Loucy (cell line): Measurements from ENCODE around the gene ARHGAP22.

ENCODE experiments used
- H2AFZ ChIP-seq: fragments of 200-600 bp; sonication (generic); 2 replicates; pipeline ENCODE4 v1.6.0; 2016; ENCODE audit warnings: antibody characterized with exemption, mild to moderate bottlenecking, low read length, moderate library complexity
- H3F3A ChIP-seq: fragments of 200-600 bp; 2 replicates; pipeline ENCODE4 v1.6.0; 2016; ENCODE audit warnings: antibody characterized with exemption, low read depth, mild to moderate bottlenecking
- H3K27me3 ChIP-seq: fragments of 200-600 bp; sonication (generic); 2 replicates; pipeline ENCODE4 v1.6.1; 2014; ENCODE audit warnings: low read length, mild to moderate bottlenecking; ENCODE audit not compliant: insufficient read depth, poor library complexity, severe bottlenecking
- H3K36me3 ChIP-seq: fragments of 200-600 bp; sonication (generic); 2 replicates; pipeline ENCODE4 v1.6.1; 2016; ENCODE audit warnings: low read length; ENCODE audit not compliant: insufficient read depth
- H3K4me1 ChIP-seq: fragments of 200-600 bp; sonication (generic); 2 replicates; pipeline ENCODE4 v1.5.1; 2014; ENCODE audit warnings: low read length, mild to moderate bottlenecking; ENCODE audit not compliant: insufficient read depth, poor library complexity, severe bottlenecking
- H3K4me2 ChIP-seq: fragments of 200-600 bp; sonication (generic); 2 replicates; pipeline ENCODE4 v1.6.0; 2014; ENCODE audit warnings: antibody characterized with exemption, low read length, low read depth, mild to moderate bottlenecking; ENCODE audit not compliant: poor library complexity, severe bottlenecking
- H3K4me3 ChIP-seq: fragments of 200-600 bp; sonication (generic); 2 replicates; pipeline ENCODE4 v1.5.1; 2014; ENCODE audit warnings: low read length, mild to moderate bottlenecking, mixed read lengths; ENCODE audit not compliant: poor library complexity, severe bottlenecking
- H3K79me2 ChIP-seq: fragments of 200-600 bp; sonication (generic); 2 replicates; pipeline ENCODE4 v1.6.1; 2014; ENCODE audit warnings: low read length; ENCODE audit not compliant: insufficient read depth
- H3K9ac ChIP-seq: fragments of 200-600 bp; sonication (generic); 2 replicates; pipeline ENCODE4 v1.6.0; 2014; ENCODE audit warnings: mild to moderate bottlenecking, low read depth, low read length, moderate library complexity; ENCODE audit not compliant: poor library complexity, severe bottlenecking
- H3K9me2 ChIP-seq: fragments of 200-600 bp; sonication (generic); replicated peaks from 2 replicates; pipeline ENCODE4 v1.6.1; 2016; ENCODE audit warnings: low read depth, low read length, mixed read lengths
- H3K9me3 ChIP-seq: fragments of 200-600 bp; sonication (generic); 2 replicates; pipeline ENCODE4 v1.6.1; 2014; ENCODE audit warnings: mild to moderate bottlenecking, antibody characterized with exemption, low read length, low read depth; ENCODE audit not compliant: insufficient read depth
- H4K20me1 ChIP-seq: fragments of 200-600 bp; sonication (generic); 2 replicates; pipeline ENCODE4 v1.6.0; 2014; ENCODE audit warnings: antibody characterized with exemption, low read length, mild to moderate bottlenecking; ENCODE audit not compliant: insufficient read depth, poor library complexity, severe bottlenecking
- CTCF ChIP-seq: fragments of 200-600 bp; sonication (generic); conservative IDR thresholded peaks from 2 replicates; pipeline ENCODE4 v1.5.1; 2014; ENCODE audit warnings: mild to moderate bottlenecking, antibody characterized with exemption, low read length
- EZH2phosphoT487 ChIP-seq: fragments of 200-600 bp; IDR thresholded peaks from 2 replicates; pipeline ENCODE4 v1.6.1; 2018; ENCODE audit warnings: antibody characterized with exemption, mild to moderate bottlenecking, moderate library complexity, borderline replicate concordance

ARHGAP22 gene

GRCh38 chr10:48467669-48468068, 137.2 kb downstream of the ARHGAP22 start:
- H3K27me3 ChIP-seq: no peaks in the 10 kb centered on the region
- peaks cover 14% of the 10 kb centered on the region; the same call in 1 of the 2 replicates for H3K79me2 ChIP-seq
- H2AFZ ChIP-seq: no peak overlapping the region
- peak overlapping the region; percentile 95 for H3K4me2 ChIP-seq
- no peaks in the 10 kb centered on the region for H3K9me3 ChIP-seq
- H4K20me1 ChIP-seq: no peaks in the 10 kb centered on the region
- H3F3A ChIP-seq: peaks cover 3% of the 10 kb centered on the region; the same call in 1 of the 2 replicates
- peak overlapping the region; percentile 73 for H3K4me3 ChIP-seq
- peaks cover 57% of the 10 kb centered on the region for H3K4me1 ChIP-seq
- no peaks in the 10 kb centered on the region for H3K9me2 ChIP-seq
- peak overlapping the region; percentile 97 for H3K9ac ChIP-seq
- no peaks in the 10 kb centered on the region for H3K36me3 ChIP-seq
- TF ChIP-seq EZH2phosphoT487 (no peak), CTCF (no peak)

GRCh38 chr10:48466611-48467240, 138.1 kb downstream of the ARHGAP22 start:
- no peaks in the 10 kb centered on the region for H3K36me3 ChIP-seq
- H3K4me1 ChIP-seq: peaks cover 57% of the 10 kb centered on the region
- H4K20me1 ChIP-seq: no peaks in the 10 kb centered on the region
- H2AFZ ChIP-seq: no peak overlapping the region
- peak overlapping the region; percentile 97 for H3K9ac ChIP-seq
- no peaks in the 10 kb centered on the region for H3K9me2 ChIP-seq
- no peaks in the 10 kb centered on the region for H3K9me3 ChIP-seq
- H3K79me2 ChIP-seq: peaks cover 14% of the 10 kb centered on the region; the same call in 1 of the 2 replicates
- no peaks in the 10 kb centered on the region for H3K27me3 ChIP-seq
- peaks cover 3% of the 10 kb centered on the region; the same call in 1 of the 2 replicates for H3F3A ChIP-seq
- TF ChIP-seq CTCF: no peak
- no peak for TF ChIP-seq EZH2phosphoT487
- no peak overlapping the region for H3K4me3 ChIP-seq
- H3K4me2 ChIP-seq: peak overlapping the region; percentile 95

GRCh38 chr10:48465860-48466521, 138.9 kb downstream of the ARHGAP22 start:
- H4K20me1 ChIP-seq: no peaks in the 10 kb centered on the region
- no peaks in the 10 kb centered on the region for H3K36me3 ChIP-seq
- H3K79me2 ChIP-seq: peaks cover 14% of the 10 kb centered on the region; the same call in 1 of the 2 replicates
- H3K4me3 ChIP-seq: no peak overlapping the region
- no peak for TF ChIP-seq EZH2phosphoT487
- no peak for TF ChIP-seq CTCF
- H3K9me3 ChIP-seq: no peaks in the 10 kb centered on the region
- H3K9ac ChIP-seq: no peak overlapping the region
- H2AFZ ChIP-seq: no peak overlapping the region
- no peaks in the 10 kb centered on the region for H3K9me2 ChIP-seq
- peaks cover 3% of the 10 kb centered on the region; the same call in 1 of the 2 replicates for H3F3A ChIP-seq
- no peak overlapping the region for H3K4me2 ChIP-seq
- H3K4me1 ChIP-seq: peaks cover 50% of the 10 kb centered on the region
- no peaks in the 10 kb centered on the region for H3K27me3 ChIP-seq
